ENCODE measurements around the gene ZC3H15.
"Not testable (repeated sequence)": the region's sequence is repeated elsewhere in the genome, so short reads cannot be mapped to it uniquely, and the experiment has no call there.

The ZC3H15 gene

DNA sequence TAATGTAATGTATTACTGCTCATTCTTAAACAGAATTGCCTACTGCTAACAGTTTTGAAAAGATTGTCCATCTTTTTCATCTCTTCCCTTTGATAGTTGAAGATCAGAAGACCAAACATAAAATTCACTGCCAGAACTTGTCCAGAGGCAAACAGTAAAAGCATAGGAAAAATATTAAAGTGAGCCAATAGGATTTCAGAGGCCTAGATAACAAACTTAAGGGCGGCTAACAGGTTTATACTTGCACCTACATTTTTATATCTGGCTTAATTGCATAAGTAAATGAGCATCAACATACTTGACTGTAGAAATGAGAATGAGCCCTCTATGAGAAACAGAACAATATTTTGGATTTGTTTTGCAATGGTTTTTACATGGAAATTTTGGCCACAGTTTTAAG lies 30.3 kb downstream of the ZC3H15 start:
- Mint-ChIP-seq H3K9me3 (no peaks in the 10 kb centered on the region), H3K27me3 (no peaks in the 10 kb centered on the region), H3K27ac (no peak overlapping the region), H3K4me3 (no peak overlapping the region), H3K36me3 (peaks cover 32% of the 10 kb centered on the region), H3K4me1 (no peaks in the 10 kb centered on the region)
- DNase-seq: no peak
- CTCF ChIA-PET: interaction anchor here (1.3 kb wide), 1 partner anchor 9 kb away, joined by 3 read pairs; no protein-coding TSS in a partner anchor

DNA sequence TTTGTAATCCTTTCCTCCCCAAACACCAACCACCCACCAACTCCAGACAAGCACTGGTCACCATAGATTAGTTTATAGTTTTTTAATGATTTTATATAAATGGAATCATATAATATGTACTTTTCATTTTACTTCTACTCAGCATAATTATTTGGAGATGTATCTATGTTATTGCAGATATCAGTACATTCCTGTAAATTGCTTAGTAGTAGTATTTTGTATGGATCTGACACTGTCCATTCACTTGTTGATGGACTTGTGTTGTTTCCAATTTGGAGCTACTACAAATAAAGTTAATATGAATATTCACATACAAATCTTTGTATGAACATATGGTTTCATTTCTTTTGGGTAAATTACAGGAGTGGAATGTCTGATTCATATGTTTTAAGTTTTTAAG lies 31.0 kb downstream of the ZC3H15 start:
- no peak for DNase-seq
- Mint-ChIP-seq H3K27me3 (no peaks in the 10 kb centered on the region), H3K9me3 (no peaks in the 10 kb centered on the region), H3K4me3 (no peak overlapping the region), H3K27ac (no peak overlapping the region), H3K4me1 (no peaks in the 10 kb centered on the region), H3K36me3 (peaks cover 30% of the 10 kb centered on the region)
- CTCF ChIA-PET: interaction anchor here (1.3 kb wide), 1 partner anchor 10 kb away, joined by 3 read pairs; no protein-coding TSS in a partner anchor

DNA sequence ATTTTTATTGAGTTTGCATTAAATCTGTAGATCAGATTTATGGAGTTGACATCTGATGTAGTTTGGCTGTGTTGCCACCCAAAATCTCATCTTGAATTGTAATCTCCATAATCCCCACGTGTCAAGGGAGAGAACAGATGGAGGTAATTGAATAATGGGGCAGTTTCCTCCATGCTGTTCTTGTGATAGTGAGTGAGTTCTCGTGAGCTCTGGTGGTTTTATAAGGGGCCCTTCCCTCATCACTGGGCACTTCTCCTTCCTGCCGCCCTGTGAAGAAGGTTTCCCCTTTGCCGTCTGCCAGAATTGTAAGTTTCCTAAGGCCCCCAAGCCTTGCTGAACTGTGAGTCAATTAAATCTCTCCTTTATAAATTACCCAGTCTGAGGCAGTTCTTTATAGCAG lies 32.2 kb downstream of the ZC3H15 start:
- DNase-seq: no peak
- H3K27ac Mint-ChIP-seq: no peak overlapping the region
- H3K4me1 Mint-ChIP-seq: no peaks in the 10 kb centered on the region
- peaks cover 28% of the 10 kb centered on the region for H3K36me3 Mint-ChIP-seq
- no peaks in the 10 kb centered on the region for H3K9me3 Mint-ChIP-seq
- no peaks in the 10 kb centered on the region for H3K27me3 Mint-ChIP-seq
- CTCF ChIA-PET: no interaction called here
- H3K4me3 Mint-ChIP-seq: no peak overlapping the region

DNA sequence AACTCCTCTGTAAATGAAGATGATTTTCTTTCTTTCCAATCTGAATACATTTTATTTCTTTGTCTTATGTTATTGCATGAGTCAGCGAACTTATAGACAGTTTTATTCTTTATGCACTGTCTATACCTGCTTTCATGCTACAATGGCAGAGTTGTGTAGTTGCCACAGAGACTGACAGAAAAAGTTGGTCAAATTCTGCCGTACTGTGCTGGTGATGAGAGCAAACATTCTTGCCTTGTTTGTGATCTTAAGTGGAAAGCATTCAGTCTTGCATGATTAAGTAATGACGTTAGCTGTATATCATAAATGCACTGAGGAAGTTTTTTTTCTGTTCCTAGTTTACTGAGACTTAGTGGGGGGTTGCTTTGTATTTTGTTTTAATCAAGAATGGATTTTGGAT lies 32.9 kb downstream of the ZC3H15 start:
- DNase-seq: no peak
- Mint-ChIP-seq H3K27ac (no peak overlapping the region), H3K4me3 (no peak overlapping the region), H3K27me3 (no peaks in the 10 kb centered on the region), H3K4me1 (no peaks in the 10 kb centered on the region), H3K9me3 (no peaks in the 10 kb centered on the region), H3K36me3 (peaks cover 25% of the 10 kb centered on the region)
- CTCF ChIA-PET: no interaction called here

DNA sequence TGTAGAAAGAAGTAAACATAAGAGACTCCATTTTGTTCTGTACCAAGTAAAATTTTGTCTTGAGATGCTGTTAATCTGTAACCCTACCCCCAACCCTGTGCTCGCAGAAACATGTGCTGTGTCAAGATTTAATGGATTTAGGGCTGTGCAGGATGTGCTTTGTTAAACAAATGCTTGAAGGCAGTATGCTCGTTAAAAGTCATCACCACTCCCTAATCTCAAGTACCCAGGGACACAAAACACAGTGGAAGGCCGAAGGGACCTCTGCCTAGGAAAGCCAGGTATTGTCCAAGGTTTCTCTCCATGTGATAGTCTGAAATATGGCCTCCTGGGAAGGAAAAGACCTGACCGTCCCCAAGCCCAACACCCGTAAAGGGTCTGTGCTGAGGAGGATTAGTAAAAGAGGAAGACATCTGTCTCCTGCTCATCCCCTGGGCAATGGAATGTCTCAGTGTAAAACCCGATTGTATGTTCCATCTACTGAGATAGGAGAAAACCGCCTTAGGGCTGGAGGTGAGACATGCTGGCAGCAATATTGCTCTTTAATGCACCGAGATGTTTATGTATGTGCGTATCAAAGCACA lies 35.6 kb downstream of the ZC3H15 start:
- H3K27me3 Mint-ChIP-seq, H3K4me1 Mint-ChIP-seq, H3K27ac Mint-ChIP-seq, H3K9me3 Mint-ChIP-seq, DNase-seq, CTCF ChIA-PET, H3K4me3 Mint-ChIP-seq: not testable (repeated sequence)
- H3K36me3 Mint-ChIP-seq: peaks cover 19% of the 10 kb centered on the region

DNA sequence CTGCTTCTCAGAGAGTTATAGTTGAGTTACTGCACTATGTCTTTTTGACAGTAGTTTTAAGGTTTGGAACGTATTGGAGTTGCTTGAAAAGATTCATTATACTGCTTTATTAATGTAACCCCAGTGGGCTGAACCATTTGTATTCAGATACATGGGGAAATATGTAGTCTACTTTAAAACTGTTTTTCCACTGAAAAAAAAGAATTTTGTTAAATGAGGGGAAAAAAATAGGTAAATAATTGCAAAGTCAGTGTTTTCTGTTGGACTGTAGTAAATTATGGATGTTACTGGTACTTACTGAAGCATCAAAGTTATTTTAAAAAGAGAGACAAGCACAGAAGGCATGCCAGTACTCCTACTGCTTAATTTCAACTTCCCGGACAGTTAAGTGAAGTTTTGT lies 36.4 kb downstream of the ZC3H15 start:
- Mint-ChIP-seq H3K27me3 (no peaks in the 10 kb centered on the region), H3K27ac (no peak overlapping the region), H3K9me3 (no peaks in the 10 kb centered on the region), H3K4me3 (no peak overlapping the region), H3K4me1 (no peaks in the 10 kb centered on the region), H3K36me3 (peaks cover 14% of the 10 kb centered on the region)
- CTCF ChIA-PET: no interaction called here
- no peak for DNase-seq

DNA sequence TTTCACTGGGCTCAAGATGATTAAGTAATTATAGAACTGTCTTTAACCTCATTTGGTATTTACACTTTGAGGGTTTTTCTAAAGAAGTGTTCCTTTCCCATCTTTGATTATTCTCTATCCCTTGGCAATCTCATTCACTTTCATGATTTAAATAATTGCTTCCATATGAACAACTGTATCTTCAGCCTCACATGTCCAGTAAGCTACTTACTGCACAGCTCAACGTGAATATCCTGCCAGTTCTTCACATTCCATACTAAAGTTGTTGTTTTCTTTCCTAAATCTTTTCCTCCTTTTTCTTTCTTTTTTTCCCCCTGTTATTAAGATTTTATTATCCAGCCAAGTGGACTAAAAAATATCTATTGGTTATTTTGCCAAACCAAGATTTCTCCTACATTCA lies 37.7 kb downstream of the ZC3H15 start:
- no peak for DNase-seq
- Mint-ChIP-seq H3K9me3 (no peaks in the 10 kb centered on the region), H3K27me3 (no peaks in the 10 kb centered on the region), H3K27ac (no peak overlapping the region), H3K4me3 (no peak overlapping the region), H3K36me3 (peaks cover 11% of the 10 kb centered on the region), H3K4me1 (no peaks in the 10 kb centered on the region)
- CTCF ChIA-PET: no interaction called here

DNA sequence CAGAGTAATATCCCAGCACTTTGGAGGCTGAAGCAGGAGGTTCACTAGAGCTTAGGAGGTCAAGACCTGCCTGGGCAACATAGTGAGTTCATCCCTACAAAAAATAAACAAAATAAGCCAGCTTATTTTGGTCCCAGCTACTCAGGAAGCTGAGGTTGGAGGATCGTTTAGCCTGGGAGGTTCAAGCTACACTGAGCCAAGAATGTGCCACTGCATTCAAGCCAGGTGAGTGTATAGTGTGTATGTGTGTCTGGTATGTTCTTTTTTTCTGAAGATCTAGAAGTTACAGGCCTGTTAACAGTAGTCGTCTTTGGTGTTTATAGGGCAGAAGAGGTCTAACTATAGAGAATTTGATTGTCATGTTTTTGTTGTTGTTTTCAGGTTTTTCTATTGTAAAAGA lies 40.2 kb downstream of the ZC3H15 start:
- Mint-ChIP-seq H3K4me3 (no peak overlapping the region), H3K9me3 (no peaks in the 10 kb centered on the region), H3K4me1 (no peaks in the 10 kb centered on the region), H3K36me3 (peaks cover under 1% of the 10 kb centered on the region), H3K27me3 (no peaks in the 10 kb centered on the region), H3K27ac (no peak overlapping the region)
- CTCF ChIA-PET: no interaction called here
- no peak for DNase-seq

DNA sequence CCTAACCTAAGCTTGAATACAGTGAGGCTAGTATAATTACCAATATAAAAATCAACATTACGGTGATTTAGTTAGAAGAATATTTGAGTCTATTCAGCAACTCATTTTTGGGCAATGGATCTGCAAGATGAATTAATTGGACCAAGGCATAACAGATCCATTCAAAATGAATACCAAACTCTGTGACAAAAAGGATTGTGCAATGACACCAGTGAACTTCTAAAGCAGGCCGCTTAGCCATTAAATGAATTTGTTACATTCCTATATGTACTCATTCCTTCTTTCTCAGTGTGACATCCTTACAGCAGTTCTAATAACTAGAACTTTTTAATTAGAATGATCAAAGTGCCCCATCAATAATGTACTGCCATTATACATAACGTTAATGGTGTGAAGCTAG lies 44.3 kb downstream of the ZC3H15 start:
- Mint-ChIP-seq H3K36me3 (no peaks in the 10 kb centered on the region), H3K27me3 (no peaks in the 10 kb centered on the region), H3K9me3 (no peaks in the 10 kb centered on the region), H3K4me1 (no peaks in the 10 kb centered on the region), H3K27ac (no peak overlapping the region), H3K4me3 (no peak overlapping the region)
- DNase-seq: no peak
- CTCF ChIA-PET: no interaction called here

DNA sequence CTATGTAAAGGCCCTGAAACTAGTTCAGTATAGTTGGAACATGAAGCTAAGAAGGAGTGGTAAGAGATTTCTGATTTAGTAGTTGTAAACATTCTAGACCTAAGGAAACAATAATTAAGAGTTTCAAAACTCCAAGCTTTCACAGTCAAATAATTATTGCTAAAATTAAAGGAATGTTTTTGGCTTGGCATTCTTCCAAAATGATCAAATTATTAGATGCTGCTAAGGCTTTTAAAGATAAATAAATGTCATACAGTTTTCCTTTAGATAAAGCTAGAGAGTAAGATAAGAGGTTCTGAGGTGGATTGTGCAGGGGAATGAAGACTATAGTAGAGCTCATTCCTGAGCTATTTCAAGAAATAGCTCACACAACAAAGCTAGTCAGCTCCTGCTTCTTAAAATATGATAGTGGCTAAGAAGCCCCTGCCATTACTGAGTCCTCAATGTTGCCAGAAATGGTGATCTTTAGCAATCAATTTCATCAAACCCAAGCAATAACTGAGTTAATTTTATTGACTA lies 45.3 kb downstream of the ZC3H15 start:
- H3K27me3 Mint-ChIP-seq: no peaks in the 10 kb centered on the region
- no peak for DNase-seq
- CTCF ChIA-PET: no interaction called here
- no peaks in the 10 kb centered on the region for H3K36me3 Mint-ChIP-seq
- no peak overlapping the region for H3K4me3 Mint-ChIP-seq
- no peaks in the 10 kb centered on the region for H3K9me3 Mint-ChIP-seq
- H3K4me1 Mint-ChIP-seq: no peaks in the 10 kb centered on the region
- H3K27ac Mint-ChIP-seq: no peak overlapping the region

DNA sequence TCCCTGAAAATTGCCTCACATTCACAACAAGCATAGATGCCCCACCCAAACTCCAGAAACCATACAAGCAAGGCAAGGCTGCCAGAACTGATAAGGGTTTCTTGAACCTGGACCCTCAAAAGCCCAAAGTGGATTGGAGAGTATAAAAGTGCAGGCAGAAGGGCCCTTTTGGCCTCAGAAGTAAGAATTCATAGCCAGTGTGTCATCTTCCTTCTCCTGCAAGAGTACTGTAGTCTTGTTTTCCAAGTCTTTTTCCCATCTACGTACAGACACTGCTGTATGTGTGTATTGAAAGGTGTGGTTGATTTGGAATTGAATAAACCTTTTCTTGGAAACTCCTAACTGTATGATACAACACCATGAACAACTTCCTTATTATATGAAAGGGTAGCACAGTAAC lies 46.8 kb downstream of the ZC3H15 start:
- Mint-ChIP-seq H3K4me1 (no peaks in the 10 kb centered on the region), H3K9me3 (no peaks in the 10 kb centered on the region), H3K36me3 (no peaks in the 10 kb centered on the region), H3K27ac (no peak overlapping the region), H3K4me3 (no peak overlapping the region), H3K27me3 (no peaks in the 10 kb centered on the region)
- DNase-seq: no peak
- CTCF ChIA-PET: no interaction called here

DNA sequence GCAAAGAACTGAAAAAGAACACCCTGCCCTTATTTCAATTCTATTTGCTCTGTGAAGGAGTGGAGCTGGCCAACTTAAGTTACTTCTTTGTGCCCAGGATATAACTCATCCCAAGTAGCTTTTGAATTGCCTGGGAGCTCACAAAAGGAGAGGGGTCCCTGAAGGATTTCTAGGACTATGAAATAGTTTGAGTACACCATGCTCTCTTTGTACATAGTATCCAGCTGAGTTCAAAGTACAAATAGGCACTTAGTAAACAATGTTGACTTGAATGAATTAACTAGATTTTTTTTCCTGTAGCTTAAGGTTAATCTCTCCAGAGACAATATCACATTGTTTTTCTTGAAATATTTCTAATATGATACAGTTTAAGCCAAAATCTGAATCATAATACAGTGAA lies 47.7 kb downstream of the ZC3H15 start:
- Mint-ChIP-seq H3K36me3 (no peaks in the 10 kb centered on the region), H3K9me3 (no peaks in the 10 kb centered on the region), H3K4me3 (no peak overlapping the region), H3K4me1 (no peaks in the 10 kb centered on the region), H3K27ac (no peak overlapping the region), H3K27me3 (no peaks in the 10 kb centered on the region)
- no peak for DNase-seq
- CTCF ChIA-PET: no interaction called here

DNA sequence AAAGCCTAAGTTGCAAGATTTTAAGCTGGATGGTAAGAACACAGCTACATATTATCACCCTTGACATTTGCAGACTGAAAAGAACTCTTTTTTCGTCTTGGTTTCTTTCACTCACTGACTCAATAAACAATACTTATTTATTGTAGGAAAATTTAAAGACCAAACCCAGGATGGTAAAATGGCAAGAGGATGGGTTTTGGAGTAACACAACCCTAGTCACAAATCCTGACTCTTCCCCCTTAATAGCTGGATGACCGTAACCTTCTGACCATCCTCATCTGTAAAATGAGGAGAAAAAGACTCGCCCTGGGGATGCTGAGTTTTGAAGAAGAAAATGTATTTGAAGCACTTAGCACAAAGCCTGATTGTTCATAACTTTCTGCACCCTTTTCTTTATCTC lies 48.3 kb downstream of the ZC3H15 start:
- Mint-ChIP-seq H3K27me3 (no peaks in the 10 kb centered on the region), H3K4me1 (no peaks in the 10 kb centered on the region), H3K36me3 (no peaks in the 10 kb centered on the region), H3K4me3 (no peak overlapping the region), H3K27ac (no peak overlapping the region), H3K9me3 (no peaks in the 10 kb centered on the region)
- CTCF ChIA-PET: interaction anchor here (0.5 kb wide), 1 partner anchor 1842 kb away, joined by 3 read pairs; no protein-coding TSS in a partner anchor
- DNase-seq: no peak

DNA sequence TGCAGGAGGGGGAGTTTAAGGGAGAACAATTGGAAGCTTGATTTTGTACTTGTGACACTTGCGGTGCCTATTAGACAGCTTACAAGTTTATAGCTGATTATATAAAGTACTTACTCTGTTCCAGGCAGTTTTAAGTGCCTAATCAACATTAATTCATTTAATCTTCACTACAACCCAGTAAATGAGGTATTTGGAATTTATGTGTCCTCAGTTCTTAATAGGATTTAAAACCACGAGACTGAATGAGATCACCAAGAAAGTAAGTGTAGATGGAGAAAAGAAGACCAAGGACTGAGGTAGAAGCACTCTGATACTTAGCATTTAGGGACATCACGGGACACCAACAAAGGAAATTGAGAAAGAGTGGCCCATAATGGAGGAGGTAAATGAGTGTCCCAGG lies 49.8 kb downstream of the ZC3H15 start:
- H3K4me1 Mint-ChIP-seq: no peaks in the 10 kb centered on the region
- no peaks in the 10 kb centered on the region for H3K36me3 Mint-ChIP-seq
- CTCF ChIA-PET: interaction anchor here (0.7 kb wide), 1 partner anchor 16 kb away, joined by 3 read pairs; no protein-coding TSS in a partner anchor
- no peak overlapping the region for H3K27ac Mint-ChIP-seq
- no peaks in the 10 kb centered on the region for H3K27me3 Mint-ChIP-seq
- H3K4me3 Mint-ChIP-seq: no peak overlapping the region
- H3K9me3 Mint-ChIP-seq: no peaks in the 10 kb centered on the region
- no peak for DNase-seq

DNA sequence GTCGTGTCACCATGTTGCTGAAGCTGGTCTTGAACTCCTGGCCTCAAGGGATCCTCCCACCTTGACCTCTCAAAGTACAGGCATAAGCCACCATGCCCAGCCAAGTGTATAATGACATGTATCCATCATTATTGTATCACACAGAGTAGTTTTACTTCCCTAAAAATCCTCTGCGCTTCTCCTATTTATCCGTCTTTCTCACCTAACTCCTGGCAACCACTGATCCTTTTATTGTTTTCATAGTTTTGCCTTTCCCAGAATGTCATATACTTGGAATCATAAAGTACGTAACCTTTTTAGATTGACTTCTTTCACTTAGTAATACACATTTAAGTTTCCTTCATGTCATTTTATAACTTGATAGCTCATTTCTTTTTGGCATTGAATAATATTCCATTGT lies 51.0 kb downstream of the ZC3H15 start:
- no peaks in the 10 kb centered on the region for H3K4me1 Mint-ChIP-seq

DNA sequence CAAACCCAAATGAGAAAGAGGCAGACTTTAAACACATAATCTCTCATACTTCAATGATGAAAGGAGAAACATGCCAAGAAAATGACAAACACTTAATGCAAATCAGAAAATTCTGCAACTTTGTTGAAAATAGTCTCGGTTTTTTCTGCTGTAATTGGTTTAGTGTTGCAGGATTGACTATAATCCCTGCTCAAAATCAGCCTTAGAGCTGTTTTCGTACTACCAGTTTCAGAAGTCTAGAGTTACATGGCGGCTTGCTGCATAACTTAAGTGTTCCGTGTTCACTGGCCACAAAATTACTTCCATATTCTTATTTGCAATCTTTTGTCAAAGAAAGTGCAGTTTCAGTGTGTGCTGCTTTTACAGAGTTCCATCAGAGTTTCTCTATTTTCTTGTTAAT lies 54.9 kb downstream of the ZC3H15 start:
- CTCF ChIA-PET: no interaction called here
- no peak overlapping the region for H3K4me3 Mint-ChIP-seq
- H3K36me3 Mint-ChIP-seq: no peaks in the 10 kb centered on the region
- H3K4me1 Mint-ChIP-seq: no peaks in the 10 kb centered on the region
- H3K27ac Mint-ChIP-seq: no peak overlapping the region
- no peaks in the 10 kb centered on the region for H3K9me3 Mint-ChIP-seq
- no peak for DNase-seq
- H3K27me3 Mint-ChIP-seq: peaks cover 4% of the 10 kb centered on the region

More for the DNA sequence above, 51.0 kb downstream of the ZC3H15 start:
- Mint-ChIP-seq H3K36me3 (no peaks in the 10 kb centered on the region), H3K27ac (no peak overlapping the region), H3K4me3 (no peak overlapping the region), H3K27me3 (peaks cover under 1% of the 10 kb centered on the region), H3K9me3 (no peaks in the 10 kb centered on the region)
- CTCF ChIA-PET: interaction anchor here (1.0 kb wide), 1 partner anchor 15 kb away, joined by 4 read pairs; no protein-coding TSS in a partner anchor
- DNase-seq: no peak

All from activated naive CD4-positive, alpha-beta T cell treated with anti-CD3 and anti-CD28 coated beads, Interleukin-2, amount 10 ng/mL, durations not matched to agents 7 days and 5 days (primary cell).